Measurements from ENCODE around the gene CCDC85B. TPM values are rescaled to one million over a fixed set of nuclear protein-coding genes. Genes with fewer than 3 reads are reported as not detected.

CCDC85B gene
- total RNA-seq, 1 donor from 2014 or later, result 29.7 TPM

DNA sequence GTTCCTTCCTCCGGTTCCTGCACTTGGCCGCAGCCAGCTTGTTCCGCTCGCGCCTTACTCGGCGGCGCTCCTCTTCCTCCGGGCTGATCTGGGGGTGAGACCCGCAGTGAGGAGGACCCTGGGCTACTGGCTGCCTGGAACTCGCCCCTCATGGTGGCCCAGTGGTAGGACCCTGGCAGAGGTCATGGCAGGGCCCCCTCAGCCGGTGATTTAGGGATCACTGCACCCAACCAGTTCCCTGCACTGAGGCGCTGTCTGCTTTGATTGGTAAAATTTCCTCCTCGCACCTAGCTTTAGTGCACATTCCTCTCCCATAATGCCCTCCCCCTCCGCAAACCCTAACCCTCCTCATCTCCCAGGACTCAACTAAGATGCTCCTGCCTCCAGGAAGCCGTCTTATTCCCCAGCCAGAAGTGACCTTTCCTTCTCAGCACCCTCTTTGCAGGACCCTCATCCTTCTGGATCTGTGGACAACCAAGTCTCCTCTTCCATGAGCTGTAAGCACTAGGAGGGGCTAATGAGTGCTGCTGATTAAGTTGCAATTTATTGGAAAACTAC lies 3.6 kb downstream of the CCDC85B start:
- no peak for DNase-seq (ENCODE audit: low read depth)
- Histone ChIP-seq H3K27me3 (ENCODE audit: control insufficient read depth, insufficient read depth, low read length) (no peaks in the 10 kb centered on the region), H3K36me3 (ENCODE audit: control insufficient read depth, insufficient read depth, low read length) (peaks cover 15% of the 10 kb centered on the region), H3K4me3 (ENCODE audit: low read depth, low read length) (no peak overlapping the region)
- TF ChIP-seq, protein P1, sequence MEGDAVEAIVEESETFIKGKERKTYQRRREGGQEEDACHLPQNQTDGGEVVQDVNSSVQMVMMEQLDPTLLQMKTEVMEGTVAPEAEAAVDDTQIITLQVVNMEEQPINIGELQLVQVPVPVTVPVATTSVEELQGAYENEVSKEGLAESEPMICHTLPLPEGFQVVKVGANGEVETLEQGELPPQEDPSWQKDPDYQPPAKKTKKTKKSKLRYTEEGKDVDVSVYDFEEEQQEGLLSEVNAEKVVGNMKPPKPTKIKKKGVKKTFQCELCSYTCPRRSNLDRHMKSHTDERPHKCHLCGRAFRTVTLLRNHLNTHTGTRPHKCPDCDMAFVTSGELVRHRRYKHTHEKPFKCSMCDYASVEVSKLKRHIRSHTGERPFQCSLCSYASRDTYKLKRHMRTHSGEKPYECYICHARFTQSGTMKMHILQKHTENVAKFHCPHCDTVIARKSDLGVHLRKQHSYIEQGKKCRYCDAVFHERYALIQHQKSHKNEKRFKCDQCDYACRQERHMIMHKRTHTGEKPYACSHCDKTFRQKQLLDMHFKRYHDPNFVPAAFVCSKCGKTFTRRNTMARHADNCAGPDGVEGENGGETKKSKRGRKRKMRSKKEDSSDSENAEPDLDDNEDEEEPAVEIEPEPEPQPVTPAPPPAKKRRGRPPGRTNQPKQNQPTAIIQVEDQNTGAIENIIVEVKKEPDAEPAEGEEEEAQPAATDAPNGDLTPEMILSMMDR (IDR thresholded peaks at IDR 0.05; ENCODE audit: insufficient read depth, low read length, severe bottlenecking), result no peak
- no peak for FAIRE-seq

GRCh38 chr11:65895482-65895981 lies 5.1 kb downstream of the CCDC85B start:
- Histone ChIP-seq H3K4me3 (ENCODE audit: low read depth, low read length) (no peak overlapping the region), H3K36me3 (ENCODE audit: control insufficient read depth, insufficient read depth, low read length) (peaks cover 15% of the 10 kb centered on the region), H3K27me3 (ENCODE audit: control insufficient read depth, insufficient read depth, low read length) (no peaks in the 10 kb centered on the region)
- TF ChIP-seq, protein P1 (IDR thresholded peaks at IDR 0.05; ENCODE audit: insufficient read depth, low read length, severe bottlenecking), result no peak
- DNase-seq (ENCODE audit: low read depth) (no peak), FAIRE-seq (no peak)

DNA sequence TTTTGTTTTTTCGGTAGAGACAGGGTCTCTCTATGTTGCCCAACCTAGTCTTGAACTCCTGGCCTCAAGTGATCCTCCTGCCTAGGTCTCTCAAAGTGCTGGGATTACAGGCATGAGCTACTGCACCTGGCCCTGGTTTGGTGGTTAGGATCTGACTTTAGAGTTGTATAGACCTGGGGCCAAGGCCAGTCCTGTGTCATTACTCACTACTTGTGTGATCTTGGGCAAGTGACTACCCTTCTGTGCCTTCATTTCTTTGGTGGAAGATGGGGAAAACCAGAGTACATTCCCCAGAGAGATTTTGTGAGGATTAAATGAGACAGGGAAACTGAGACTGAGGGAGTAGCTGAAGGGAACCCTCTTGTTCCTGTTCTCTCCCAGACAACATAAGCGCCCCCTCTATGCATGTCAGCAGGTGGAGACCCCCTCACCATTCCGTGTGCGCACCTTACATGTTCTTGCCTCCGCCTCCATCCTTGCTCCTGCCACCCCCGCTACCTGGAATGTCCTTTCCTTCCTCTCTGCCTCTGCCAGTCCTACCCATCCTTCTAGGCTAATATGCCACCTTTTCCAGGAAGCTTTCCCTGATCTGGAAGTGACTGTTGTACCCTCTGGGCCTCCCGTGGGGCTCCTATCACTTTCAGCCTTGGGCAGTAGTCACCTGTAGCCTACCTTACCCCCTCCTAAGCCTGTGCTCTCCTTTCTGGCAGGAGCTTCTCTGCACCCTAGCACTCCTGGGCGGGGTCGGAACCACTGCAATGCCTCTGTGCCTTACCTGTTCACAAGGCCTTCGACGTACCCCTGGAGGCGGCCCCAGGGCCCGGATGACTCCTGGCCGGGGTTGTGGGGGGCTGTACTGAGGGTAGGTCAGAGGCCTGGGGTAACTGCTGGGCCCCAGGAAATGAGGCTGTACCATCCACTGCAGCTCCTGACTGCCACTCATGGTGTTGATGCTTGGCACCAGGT lies 5.8 kb downstream of the CCDC85B start:
- TF ChIP-seq, protein P1 (IDR thresholded peaks at IDR 0.05; ENCODE audit: insufficient read depth, low read length, severe bottlenecking), result no peak
- FAIRE-seq, result no peak
- Histone ChIP-seq H3K4me3 (ENCODE audit: low read depth, low read length) (no peak overlapping the region), H3K36me3 (ENCODE audit: control insufficient read depth, insufficient read depth, low read length) (peaks cover 15% of the 10 kb centered on the region), H3K27me3 (ENCODE audit: control insufficient read depth, insufficient read depth, low read length) (no peaks in the 10 kb centered on the region)
- DNase-seq (ENCODE audit: low read depth), result no peak

GRCh38 chr11:65897020-65897471 lies 6.6 kb downstream of the CCDC85B start:
- Histone ChIP-seq H3K4me3 (ENCODE audit: low read depth, low read length) (no peak overlapping the region), H3K27me3 (ENCODE audit: control insufficient read depth, insufficient read depth, low read length) (no peaks in the 10 kb centered on the region), H3K36me3 (ENCODE audit: control insufficient read depth, insufficient read depth, low read length) (peaks cover 15% of the 10 kb centered on the region)
- FAIRE-seq (no peak), DNase-seq (ENCODE audit: low read depth) (no peak)
- TF ChIP-seq, protein P1 (IDR thresholded peaks at IDR 0.05; ENCODE audit: insufficient read depth, low read length, severe bottlenecking), result no peak

DNA sequence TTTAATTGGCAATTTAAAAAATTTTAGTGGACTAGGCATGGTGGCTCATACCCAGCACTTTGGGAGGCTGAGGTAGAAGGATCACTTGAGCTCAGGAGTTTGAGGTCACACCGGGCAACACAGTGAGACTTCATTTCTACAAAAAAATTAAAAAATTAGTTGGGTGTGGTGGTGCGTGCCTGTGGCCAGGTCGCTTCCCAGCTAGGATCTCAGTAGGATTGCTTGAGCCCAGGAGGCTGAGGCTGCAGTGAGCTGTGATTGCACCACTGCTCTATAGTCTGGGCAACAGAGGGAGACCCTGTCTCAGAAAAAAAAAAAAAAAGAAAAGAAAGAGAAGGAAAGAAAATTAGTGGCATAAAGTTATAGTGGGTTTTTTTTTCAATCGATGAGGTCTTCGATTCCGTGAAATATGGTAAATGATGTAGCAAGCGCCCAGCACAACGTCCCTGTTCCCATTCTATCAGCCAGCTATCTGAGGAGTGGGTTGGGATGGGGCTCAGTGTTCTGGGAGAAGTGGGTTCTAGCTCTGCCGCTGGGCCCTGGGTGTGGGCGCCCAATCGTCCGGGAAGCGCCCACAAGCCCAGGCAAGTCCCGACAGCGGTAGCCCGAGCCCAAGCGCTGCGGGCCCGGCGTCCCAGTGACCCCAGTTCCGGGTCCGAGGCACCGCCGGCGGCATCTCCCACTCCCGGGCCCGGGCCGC lies 8.3 kb downstream of the CCDC85B start:
- TF ChIP-seq, protein P1 (IDR thresholded peaks at IDR 0.05; ENCODE audit: insufficient read depth, low read length, severe bottlenecking), result no peak
- FAIRE-seq (no peak), DNase-seq (ENCODE audit: low read depth) (peak; percentile 67)
- Histone ChIP-seq H3K4me3 (ENCODE audit: low read depth, low read length) (peak overlapping the region; percentile 100), H3K36me3 (ENCODE audit: control insufficient read depth, insufficient read depth, low read length) (peaks cover 15% of the 10 kb centered on the region), H3K27me3 (ENCODE audit: control insufficient read depth, insufficient read depth, low read length) (no peaks in the 10 kb centered on the region)
